ENCODE data around the gene FASTK.

GRCh38 chr7:151088856-151089699 is 8.5 kb upstream of the FASTK start:
- TF ChIP-seq CTCF (optimal IDR thresholded peaks at IDR 0.05 in 1 of 3, IDR thresholded peaks at IDR 0.05 in 1 of 3, conservative IDR thresholded peaks at IDR 0.05 in 1 of 3; ENCODE audit: extremely low read depth in 1 of 3, insufficient read depth in 2 of 3, low read length in 3 of 3) (no peak), EZH2 (IDR thresholded peaks at IDR 0.05; ENCODE audit: low read length) (no peak)

Data from keratinocyte (primary cell).